Thyroid gland (tissue), 4 donors: ENCODE data around the gene PARP16.

ENCODE experiments used
- CTCF ChIP-seq, 6 experiments: fragments of 200-600 bp in 3 of 6; fragments of 450-650 bp in 3 of 6; sonication (generic) in 3 of 6; IDR thresholded peaks; one replicate each; pipeline ENCODE4 v1.5.1; 2016 to 2019; ENCODE audit warnings: antibody characterized with exemption in 6 of 6, mild to moderate bottlenecking in 2 of 6, inconsistent platforms in 1 of 6, moderate library complexity in 1 of 6
- POLR2A ChIP-seq, 2 donors: fragments of 450-650 bp; IDR thresholded peaks; one replicate each; pipeline ENCODE4 v1.6.1; 2017; ENCODE audit warnings: antibody characterized with exemption in 2 of 2, mild to moderate bottlenecking in 2 of 2, moderate library complexity in 1 of 2

- TF ChIP-seq CTCF (IDR thresholded peaks at IDR 0.05) = no peak
- TF ChIP-seq POLR2A (IDR thresholded peaks at IDR 0.05) = no peak
Observed at GRCh38 chr15:65292938-65293518, 6.3 kb upstream of the PARP16 start.
